Spleen (tissue), 7 donors: ENCODE data around the gene NSMCE3.

ENCODE experiments used
- POLR2A ChIP-seq, 3 donors: fragments of 450-650 bp; IDR thresholded peaks; one replicate each; pipeline ENCODE4 v1.5.1; 2017; ENCODE audit warnings: antibody characterized with exemption in 3 of 3, mild to moderate bottlenecking in 1 of 3
- POLR2AphosphoS5 ChIP-seq, 3 donors: sonication (generic); formaldehyde crosslinking; IDR thresholded peaks; one replicate each; pipeline ENCODE4 v1.5.1; 2017; ENCODE audit warnings: antibody characterized with exemption in 3 of 3
- TF ChIP-seq, protein P1 (sequence below), 11 experiments: fragments of 200-600 bp in 7 of 11; fragments of 450-650 bp in 4 of 11; sonication (generic) in 4 of 11; IDR thresholded peaks in 8 of 11; conservative IDR thresholded peaks in 3 of 11; 1 replicate in 7 of 11; 2 replicates in 4 of 11; pipeline versions ENCODE4 v1.4.0 to v1.8.0; 2016 to 2021; ENCODE audit warnings: antibody characterized with exemption in 11 of 11, inconsistent platforms in 4 of 11, mild to moderate bottlenecking in 1 of 11
- donor health status: DM: no; HTN: no; CAD: no; lungs with moderate emphysema.
- donor health status: DM: no; HTN: no; CAD: no.
- donor health status: DM: no; HTN: no; CAD: no.

DNA sequence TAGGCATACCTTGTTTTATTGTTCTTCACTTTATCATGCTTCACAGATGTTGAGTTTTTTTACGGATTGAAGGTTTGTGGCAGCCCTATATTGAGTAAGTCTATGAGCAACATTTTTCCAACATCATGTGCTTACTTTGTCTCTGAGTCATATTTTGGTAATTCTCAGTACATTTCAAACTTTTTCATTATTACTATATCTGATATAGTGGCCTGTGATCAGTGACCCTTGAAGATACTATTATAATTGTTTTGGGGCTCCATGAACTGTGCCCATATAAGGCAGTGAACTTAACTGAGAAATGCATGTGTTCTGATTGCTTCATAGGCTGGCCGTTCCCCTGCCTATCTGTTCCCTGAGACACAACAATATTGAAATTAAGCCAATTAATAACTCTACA lies 42.8 kb upstream of the NSMCE3 start:
- TF ChIP-seq POLR2AphosphoS5 (IDR thresholded peaks at IDR 0.05) (no peak), POLR2A (IDR thresholded peaks at IDR 0.05) (no peak)
- TF ChIP-seq, protein P1, sequence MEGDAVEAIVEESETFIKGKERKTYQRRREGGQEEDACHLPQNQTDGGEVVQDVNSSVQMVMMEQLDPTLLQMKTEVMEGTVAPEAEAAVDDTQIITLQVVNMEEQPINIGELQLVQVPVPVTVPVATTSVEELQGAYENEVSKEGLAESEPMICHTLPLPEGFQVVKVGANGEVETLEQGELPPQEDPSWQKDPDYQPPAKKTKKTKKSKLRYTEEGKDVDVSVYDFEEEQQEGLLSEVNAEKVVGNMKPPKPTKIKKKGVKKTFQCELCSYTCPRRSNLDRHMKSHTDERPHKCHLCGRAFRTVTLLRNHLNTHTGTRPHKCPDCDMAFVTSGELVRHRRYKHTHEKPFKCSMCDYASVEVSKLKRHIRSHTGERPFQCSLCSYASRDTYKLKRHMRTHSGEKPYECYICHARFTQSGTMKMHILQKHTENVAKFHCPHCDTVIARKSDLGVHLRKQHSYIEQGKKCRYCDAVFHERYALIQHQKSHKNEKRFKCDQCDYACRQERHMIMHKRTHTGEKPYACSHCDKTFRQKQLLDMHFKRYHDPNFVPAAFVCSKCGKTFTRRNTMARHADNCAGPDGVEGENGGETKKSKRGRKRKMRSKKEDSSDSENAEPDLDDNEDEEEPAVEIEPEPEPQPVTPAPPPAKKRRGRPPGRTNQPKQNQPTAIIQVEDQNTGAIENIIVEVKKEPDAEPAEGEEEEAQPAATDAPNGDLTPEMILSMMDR (IDR thresholded peaks at IDR 0.05 in 8 of 11, conservative IDR thresholded peaks at IDR 0.05 in 3 of 11) = no peak
